GM06990 (cell line): Measurements from ENCODE around the gene PDZRN3.

ENCODE experiments used
- DNase-seq: peaks from one replicate; pipeline ENCODE4 v3.0.0-alpha.2; 2011; ENCODE audit not compliant: insufficient read length; ENCODE audit errors: extremely low read depth
- H3K27me3 ChIP-seq: replicated peaks from 2 replicates; pipeline ENCODE4 v1.6.0; 2011; ENCODE audit warnings: low read length; ENCODE audit not compliant: control insufficient read depth, insufficient read depth
- H3K36me3 ChIP-seq: 2 replicates; pipeline ENCODE4 v1.5.1; 2011; ENCODE audit warnings: low read length; ENCODE audit not compliant: control insufficient read depth, insufficient read depth
- H3K4me3 ChIP-seq: replicated peaks from 2 replicates; pipeline ENCODE4 v1.5.1; 2011; ENCODE audit warnings: low read depth, mild to moderate bottlenecking, control low read depth, low read length
- CTCF ChIP-seq: IDR thresholded peaks from 2 replicates; pipeline ENCODE4 v1.5.1; 2011; ENCODE audit warnings: low read length, control low read depth, mild to moderate bottlenecking, inconsistent platforms; ENCODE audit not compliant: insufficient read depth, poor library complexity, severe bottlenecking

Gene PDZRN3

GRCh38 chr3:73379465-73379864 lies 245.3 kb downstream of the PDZRN3 start:
- TF ChIP-seq CTCF: no peak
- Histone ChIP-seq H3K27me3 (no peaks in the 10 kb centered on the region), H3K4me3 (no peak overlapping the region), H3K36me3 (no peaks in the 10 kb centered on the region)
- DNase-seq: no peak

GRCh38 chr3:73378207-73378606 lies 246.5 kb downstream of the PDZRN3 start:
- H3K36me3 ChIP-seq: no peaks in the 10 kb centered on the region
- H3K27me3 ChIP-seq: no peaks in the 10 kb centered on the region
- TF ChIP-seq CTCF: no peak
- no peak overlapping the region for H3K4me3 ChIP-seq
- no peak for DNase-seq

GRCh38 chr3:73365756-73366397 lies 258.9 kb downstream of the PDZRN3 start:
- no peak for DNase-seq
- H3K36me3 ChIP-seq: no peaks in the 10 kb centered on the region
- no peak for TF ChIP-seq CTCF
- H3K4me3 ChIP-seq: no peak overlapping the region
- H3K27me3 ChIP-seq: no peaks in the 10 kb centered on the region

- Histone ChIP-seq H3K27me3 (no peaks in the 10 kb centered on the region), H3K4me3 (no peak overlapping the region), H3K36me3 (no peaks in the 10 kb centered on the region)
- no peak for DNase-seq
- no peak for TF ChIP-seq CTCF
Observed at GRCh38 chr3:73364517-73364916, 260.2 kb downstream of the PDZRN3 start.

DNA sequence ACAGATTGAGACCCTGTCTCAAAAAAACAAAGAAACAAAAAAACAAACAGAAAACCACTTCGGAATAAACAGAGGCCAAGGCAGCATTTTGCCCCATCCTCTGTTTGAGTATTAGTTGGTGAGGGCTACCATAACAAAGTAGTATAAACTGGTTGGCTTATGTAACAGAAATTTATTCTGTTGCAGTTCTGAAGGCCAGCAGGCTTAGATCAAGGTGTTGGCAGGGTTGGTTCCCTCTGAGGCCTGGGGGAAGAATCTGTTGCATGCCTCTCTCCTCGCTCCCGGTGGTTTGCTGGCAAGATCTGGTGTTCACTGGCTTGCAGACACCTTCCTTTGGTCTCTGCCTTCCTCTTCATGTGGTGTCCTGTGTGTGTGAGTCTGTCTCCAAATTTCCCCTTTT lies 261.6 kb downstream of the PDZRN3 start:
- no peak for TF ChIP-seq CTCF
- Histone ChIP-seq H3K27me3 (no peaks in the 10 kb centered on the region), H3K4me3 (no peak overlapping the region), H3K36me3 (no peaks in the 10 kb centered on the region)
- DNase-seq: no peak

DNA sequence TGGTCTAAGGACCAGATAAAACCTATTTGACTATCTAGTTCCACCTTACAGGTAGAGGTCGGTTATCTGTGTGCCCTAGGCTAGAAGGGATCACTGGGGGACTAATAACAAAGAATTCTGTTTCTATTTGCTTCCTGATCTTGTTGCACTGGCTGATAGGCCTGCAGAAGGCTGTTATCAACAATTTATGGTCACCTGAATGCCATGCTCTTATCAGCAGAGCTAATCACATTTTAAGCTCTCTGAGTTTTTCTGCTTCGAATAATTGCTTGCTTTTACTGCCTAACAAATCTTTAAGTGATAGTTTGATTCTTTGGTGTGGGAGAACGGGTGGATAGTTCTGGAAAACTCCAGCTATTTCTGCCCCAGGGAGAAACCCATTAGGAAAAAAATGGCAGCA lies 263.1 kb downstream of the PDZRN3 start:
- TF ChIP-seq CTCF: no peak
- H3K36me3 ChIP-seq: no peaks in the 10 kb centered on the region
- no peaks in the 10 kb centered on the region for H3K27me3 ChIP-seq
- no peak for DNase-seq
- no peak overlapping the region for H3K4me3 ChIP-seq
